AML-193 (cell line): Measurements from ENCODE around the gene AP1S3.
"Not testable (repeated sequence)": the region's sequence is repeated elsewhere in the genome, so short reads cannot be mapped to it uniquely, and the experiment has no call there.

Experiments
- DNase-seq, 2 experiments: peaks; one replicate each; lab custom pipeline; 2025; lab: John Stamatoyannopoulos, UW

AP1S3 gene

DNA sequence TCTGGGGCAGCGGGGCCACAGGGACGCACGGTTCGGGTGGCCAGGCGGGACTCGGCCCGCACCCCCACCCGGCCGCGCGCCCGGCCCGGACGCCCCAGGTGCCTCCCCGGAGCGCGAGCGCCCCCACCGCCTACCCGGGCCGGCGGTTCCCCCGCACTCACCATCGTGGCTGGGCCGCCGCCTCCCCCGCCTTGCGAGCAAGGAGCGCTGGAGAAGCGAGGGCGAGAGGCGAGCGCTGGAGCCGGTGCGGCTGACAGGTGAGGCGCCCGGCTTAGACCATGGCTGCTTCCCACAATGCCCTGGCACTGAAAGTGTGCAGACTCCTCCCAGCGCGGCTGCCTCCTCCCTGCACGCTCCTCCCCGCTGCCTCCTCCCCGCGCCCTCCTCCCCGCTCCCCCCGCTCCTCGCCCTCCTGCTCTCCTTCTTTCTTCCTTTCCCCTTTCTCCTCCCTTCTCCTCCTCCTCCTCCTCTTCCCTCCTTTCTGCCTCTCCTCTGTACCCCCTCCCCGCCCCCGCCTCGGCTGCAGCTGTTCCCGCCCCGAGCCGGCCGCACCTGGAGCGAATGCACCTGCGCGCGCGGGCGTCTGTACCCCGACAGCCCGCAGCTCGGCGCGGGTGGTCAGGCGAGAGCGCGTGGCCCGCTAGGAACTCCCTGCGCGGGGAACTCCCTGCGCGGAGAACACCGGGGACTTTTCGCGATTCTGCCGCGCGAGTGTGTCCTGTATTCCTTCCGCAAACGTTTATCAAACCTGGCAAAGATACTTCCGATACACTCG is at the start of gene AP1S3:
Gene AP1S3, minus strand, starts transcription at position 296 of the 775 bp plus-strand sequence. Its CDS starts 132 bp downstream, at position 164.
- DNase-seq, result peak; percentile 32 to 48

DNA sequence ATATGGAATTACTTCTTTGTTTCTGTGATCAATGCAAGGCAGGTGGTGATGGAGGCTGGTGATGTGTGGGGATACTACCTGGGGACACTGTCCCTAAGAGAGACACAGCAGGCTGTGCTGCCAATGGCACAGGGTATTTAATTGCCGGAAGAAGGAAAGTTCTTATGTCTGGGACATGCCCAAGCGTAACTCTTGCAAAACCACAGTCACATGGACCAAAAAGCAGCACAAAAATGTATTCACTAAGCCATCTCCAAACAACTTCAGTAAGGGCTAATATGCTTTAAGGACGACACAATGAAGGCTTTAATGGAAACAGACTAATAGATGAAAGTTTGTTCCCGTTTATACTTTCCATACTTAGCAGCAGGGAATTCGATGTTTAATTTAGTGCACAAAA is 49.7 kb upstream of the AP1S3 start:
- DNase-seq, result no peak

DNA sequence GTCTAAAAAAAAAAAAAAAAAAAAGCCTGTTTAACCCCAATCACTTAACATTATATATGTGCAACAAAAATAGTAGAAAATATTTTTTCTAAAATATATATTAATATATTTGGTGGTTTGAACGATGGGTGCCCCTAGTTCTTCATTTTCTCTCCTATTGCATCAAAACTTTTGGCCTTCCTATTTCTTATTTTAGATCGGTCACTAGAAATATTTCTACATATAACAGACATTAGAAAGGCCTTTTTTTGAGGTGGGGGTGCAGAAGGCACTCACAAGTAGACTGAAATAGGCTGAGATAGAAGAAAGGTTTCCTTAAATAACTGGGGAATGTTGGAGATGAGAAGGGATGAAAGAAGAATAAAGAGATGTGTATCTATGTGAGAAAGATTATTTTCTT is 49.3 kb upstream of the AP1S3 start:
- no peak for DNase-seq

DNA sequence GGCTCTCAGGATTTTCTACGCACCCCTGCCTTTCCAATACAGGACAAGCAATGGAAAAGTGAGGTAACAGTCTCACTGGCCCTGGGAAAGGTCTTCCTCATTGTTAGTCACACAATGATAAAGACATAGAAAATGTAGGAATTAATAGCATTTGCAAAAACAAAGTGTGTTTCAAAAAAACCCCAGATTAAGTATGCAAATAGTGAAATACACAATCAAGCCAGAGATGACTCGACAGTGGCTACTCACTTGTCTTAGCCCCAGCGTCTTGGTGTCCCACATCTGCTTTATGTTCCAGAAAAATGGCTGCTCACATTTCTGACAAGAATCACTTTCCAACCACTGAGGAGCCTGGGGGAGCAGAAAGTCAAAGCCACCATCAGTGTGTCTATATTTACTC is 47.0 kb upstream of the AP1S3 start:
- no peak for DNase-seq

DNA sequence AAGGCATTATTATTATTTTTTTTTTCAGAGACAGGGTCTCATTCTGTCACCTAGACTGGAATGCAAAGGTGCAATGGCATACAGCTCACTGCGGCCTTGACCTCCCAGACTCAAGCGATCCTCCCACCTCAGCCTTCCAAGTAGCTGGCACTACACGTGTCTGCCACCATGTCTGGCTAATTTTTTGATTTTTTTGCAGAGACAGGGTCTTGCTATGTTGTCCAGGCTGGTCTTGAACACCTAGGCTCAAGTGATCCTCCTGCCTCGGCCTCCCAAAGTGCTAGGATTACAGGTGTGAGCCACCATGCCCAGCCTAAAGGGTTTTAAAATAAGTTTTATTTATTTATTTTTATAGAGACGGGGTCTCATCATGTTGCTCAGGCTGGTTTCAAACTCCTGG is 45.3 kb upstream of the AP1S3 start:
- DNase-seq, result no peak

DNA sequence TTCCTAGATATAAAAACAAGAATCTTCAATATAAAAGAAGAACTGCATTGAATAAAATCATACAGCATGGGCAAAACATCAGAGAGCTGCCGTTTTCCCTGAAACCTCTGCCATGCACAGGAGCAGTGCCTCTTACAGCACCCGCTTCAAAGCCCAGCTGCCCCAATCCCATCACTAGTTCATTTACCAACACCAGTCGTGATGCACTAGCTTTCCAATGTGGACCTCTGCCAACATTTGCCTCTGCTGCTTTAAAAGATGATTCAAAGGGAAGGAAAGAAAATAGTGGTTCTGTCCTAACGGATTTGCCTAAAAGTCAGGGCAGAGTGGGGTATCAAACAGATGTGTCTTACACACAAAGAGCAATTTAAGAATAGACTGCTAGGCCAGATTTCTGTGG is 43.4 kb upstream of the AP1S3 start:
- DNase-seq, result no peak

DNA sequence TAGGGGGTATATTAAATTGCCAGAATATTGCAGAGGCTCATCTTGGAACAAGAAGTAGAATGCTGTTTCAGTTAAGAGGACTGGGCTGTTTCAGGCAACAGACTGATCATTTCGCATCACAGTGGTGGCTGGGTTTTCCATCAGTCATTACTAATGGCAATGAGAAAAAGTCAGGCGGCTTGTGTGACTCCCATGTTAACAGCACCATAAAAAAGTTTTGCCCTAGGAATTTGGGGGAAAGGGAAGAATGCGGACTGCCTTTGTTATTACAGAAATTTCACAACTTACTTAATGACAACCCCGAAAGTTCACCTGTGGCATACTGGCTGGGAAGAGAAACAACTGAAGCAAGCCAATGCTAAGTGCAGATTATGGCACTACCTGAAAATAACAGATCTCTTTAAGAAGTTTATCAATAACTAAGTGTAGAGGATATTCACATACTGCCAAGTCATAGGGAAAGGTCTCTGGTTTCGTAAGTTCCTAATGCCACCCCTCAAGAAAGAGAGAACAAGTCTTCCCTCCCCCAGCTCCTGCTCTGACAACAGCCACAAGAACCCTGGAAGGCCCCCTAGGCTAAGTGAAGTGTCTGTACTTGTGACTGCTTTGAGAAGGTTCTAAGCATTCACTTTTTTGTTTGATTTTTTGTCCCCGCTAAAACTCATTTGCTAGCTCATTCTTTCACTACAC is 40.5 kb upstream of the AP1S3 start:
- no peak for DNase-seq

GRCh38 chr2:223873672-223874071 is 36.3 kb upstream of the AP1S3 start:
- no peak for DNase-seq

DNA sequence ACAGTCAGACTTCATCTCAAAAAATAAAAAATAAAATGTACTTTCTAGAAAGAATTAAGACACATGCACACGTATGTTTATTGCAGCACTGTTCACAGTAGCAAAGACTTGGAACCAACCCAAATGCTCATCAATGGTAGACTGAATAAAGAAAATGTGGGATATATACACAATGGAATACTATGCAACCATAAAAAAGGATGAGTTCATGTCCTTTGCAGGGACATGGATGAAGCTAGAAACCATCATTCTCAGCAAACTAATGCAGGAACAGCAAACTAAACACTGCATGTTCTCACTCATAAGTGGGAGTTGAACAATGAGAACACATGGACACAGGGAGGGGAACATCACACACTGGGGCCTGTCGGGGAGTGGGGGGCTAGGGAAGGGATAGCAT is 35.4 kb upstream of the AP1S3 start:
- DNase-seq, result not testable (repeated sequence)

GRCh38 chr2:223871661-223872060 is 34.3 kb upstream of the AP1S3 start:
- not testable (repeated sequence) for DNase-seq

- DNase-seq, result peak; percentile 73 to 75
Measured at GRCh38 chr2:223870840-223871611, 33.6 kb upstream of the AP1S3 start.

DNA sequence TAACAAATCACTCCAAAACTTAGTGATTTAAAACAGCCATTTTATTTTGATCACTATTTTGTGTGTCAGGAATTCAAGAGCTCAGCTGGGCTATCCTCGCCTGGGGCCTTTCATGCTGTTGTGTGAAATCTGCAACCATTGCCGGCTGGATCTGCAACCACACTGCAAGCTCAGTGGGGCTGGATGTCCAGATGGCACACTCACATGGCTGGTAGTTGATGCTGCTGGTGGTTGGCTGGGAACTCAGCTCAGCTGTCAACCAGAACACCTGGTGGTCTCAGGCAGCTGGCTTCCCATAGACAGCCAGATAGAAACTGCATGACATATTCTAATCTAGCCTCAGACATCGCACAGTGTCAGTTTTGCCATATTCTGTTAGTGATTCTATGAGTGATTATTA is 30.6 kb upstream of the AP1S3 start:
- DNase-seq, result no peak

DNA sequence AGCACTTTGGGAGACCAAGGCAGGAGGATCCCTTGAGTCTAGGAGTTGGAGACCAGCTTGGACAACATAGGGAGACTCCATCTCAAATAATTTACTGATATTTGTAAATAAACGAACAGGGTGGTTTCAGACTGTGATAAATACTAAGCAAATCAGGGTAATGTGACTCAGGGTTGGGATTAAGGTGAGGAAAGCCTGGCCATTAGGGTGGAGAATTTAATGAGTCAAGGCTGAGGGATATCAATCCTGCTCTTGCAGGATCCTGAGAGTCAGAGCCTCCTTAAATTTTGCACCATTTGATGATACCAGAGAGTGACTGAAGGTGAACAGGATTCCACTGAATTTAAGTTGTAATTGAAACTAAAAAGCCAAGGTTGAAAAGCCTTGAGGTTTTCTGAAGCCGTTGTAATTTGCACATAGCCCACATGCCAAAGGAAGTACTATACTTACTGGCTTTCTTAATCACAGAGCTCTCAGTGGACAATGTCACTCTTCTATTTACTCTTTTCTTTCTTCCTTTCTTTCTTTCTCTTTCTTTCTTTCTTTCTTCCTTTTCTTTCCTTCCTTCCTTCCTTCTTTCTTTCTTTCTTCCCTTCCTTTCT is 28.6 kb upstream of the AP1S3 start:
- peak; percentile 19 to 21 for DNase-seq

DNA sequence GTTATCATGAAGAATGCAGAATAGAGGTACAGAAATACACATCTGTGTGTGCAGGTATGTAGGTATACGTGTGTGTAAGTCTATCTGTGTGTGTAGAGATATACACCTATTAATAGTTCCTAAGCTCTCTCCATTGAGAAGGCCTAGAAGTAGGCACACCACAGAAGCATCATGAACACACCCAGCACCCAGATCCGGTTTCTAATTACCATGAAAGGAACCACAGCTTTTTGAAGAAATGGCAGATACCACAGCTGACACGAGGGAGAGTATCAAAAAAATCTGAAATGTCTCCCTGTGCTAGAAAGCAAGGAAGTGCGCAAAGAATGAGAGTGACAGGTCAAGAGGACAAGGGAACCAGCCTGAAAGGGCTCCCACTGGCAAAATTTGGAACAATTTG is 27.7 kb upstream of the AP1S3 start:
- DNase-seq, result no peak

DNA sequence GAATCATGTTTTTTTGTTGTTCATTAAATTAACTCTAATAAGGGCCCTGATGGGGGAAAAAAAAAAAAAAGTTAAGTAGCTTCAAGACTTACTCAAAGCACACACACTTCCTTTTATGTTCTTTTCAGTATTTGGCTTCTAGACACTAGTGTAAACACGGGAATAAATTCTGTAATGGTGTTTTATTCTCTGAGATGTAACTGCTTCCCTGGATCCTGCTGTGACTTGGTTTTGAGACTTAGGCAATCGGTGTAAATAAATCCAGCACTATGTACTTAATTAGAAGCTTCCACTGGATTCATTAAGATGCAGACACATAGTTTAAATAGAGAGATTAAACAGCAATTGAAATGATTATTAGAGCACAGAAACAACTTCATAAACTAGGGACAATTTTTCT is 26.1 kb upstream of the AP1S3 start:
- no peak for DNase-seq

DNA sequence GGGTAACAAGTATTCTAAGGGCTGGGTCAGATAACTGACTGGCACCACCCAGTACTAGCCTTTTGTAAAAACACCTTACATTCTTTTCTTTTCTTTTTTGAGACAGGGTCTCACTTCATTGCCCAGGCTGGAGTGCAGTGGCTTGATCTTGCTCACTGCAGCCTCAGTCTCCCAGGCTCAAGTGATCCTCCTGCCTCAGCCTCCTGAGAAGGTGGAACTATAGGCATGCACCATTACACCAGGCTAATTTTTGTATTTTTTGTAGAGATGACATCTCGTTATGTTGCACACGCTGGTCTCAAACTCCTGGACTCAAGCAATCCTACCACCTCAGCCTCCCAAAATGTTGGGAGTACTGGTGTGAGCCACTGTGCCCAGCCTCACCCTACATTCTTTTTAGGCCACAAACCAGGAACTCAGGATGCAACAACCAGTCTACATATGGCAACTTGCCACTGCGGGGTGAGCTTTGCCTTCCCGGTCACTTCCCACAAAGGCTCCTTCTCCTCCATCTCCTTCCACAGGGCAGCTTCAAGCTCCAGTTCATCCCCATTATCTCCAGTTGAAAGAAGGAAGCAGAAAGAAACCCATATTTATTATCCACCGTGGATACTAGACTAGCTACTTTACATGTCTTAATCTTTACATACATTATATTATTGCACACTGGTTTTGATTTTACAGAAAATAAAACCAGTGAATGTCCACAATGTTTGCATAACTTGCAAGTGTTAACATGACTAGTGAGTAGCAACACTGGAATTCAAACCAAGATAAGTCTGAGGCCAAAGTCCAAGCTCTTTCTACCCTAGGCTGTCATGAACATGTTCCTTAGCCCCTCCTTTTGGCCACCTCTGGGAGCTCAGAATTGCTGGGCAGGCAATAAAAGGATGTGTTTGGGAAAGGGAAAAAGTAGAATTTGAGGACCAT is 23.7 kb upstream of the AP1S3 start:
- DNase-seq, result no peak

DNA sequence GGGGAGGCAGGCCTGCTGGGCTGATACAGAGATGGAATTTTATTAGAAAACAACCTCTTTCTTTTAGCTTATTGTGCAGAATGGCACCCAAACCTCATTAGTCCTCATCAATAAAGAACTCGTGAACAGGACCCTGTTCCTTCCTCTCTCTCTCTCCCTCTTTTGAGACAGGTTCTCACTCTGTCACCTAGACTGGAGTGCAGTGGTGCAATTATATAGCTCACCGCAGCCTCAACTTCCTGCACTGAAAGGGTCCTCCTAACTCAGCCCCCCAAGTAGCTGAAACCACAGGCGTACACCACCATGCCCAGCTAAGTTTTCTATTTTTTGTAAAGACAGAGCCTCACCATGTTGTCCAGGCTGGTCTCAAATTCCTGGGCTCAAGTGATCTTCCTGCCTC is 21.7 kb upstream of the AP1S3 start:
- no peak for DNase-seq

- DNase-seq, result no peak
Measured at GRCh38 chr2:223856584-223856983, 19.2 kb upstream of the AP1S3 start.

- no peak for DNase-seq
Measured at GRCh38 chr2:223856021-223856420, 18.6 kb upstream of the AP1S3 start.

- DNase-seq, result no peak
Measured at GRCh38 chr2:223855426-223855825, 18.0 kb upstream of the AP1S3 start.

- DNase-seq, result no peak
Measured at GRCh38 chr2:223854741-223855140, 17.4 kb upstream of the AP1S3 start.
